Thyroid gland (tissue), 4 donors: ENCODE data around the gene ADAMTS13. TPM values are rescaled to one million over a fixed set of nuclear protein-coding genes. Genes with fewer than 3 reads are reported as not detected.
A peak's percentile ranks its signal among the peaks of the same experiment; 100 is the strongest.

Experiments used
- DNase-seq, 2 donors: peaks; one replicate each; pipeline ENCODE4 v3.0.0-alpha.2; 2019
- H3K27ac ChIP-seq, 3 donors: fragments of 200-600 bp; sonication (generic); 1 replicate in 2 of 3; 2 replicates in 1 of 3; pipeline ENCODE4 v1.5.1; 2016 to 2019; ENCODE audit warnings: mild to moderate bottlenecking in 1 of 3, moderate library complexity in 1 of 3
- H3K27me3 ChIP-seq: fragments of 200-600 bp; sonication (generic); one replicate; pipeline ENCODE4 v1.5.1; 2019
- H3K36me3 ChIP-seq, 2 donors: fragments of 200-600 bp; sonication (generic); one replicate each; pipeline ENCODE4 v1.5.1; 2016 to 2019
- H3K4me1 ChIP-seq, 2 donors: fragments of 200-600 bp; sonication (generic); one replicate each; pipeline ENCODE4 v1.5.1; 2017 to 2019
- H3K4me3 ChIP-seq, 3 donors: fragments of 200-600 bp; sonication (generic); replicated peaks in 1 of 3; 1 replicate in 2 of 3; 2 replicates in 1 of 3; pipeline ENCODE4 v1.5.1; 2016; ENCODE audit warnings: mild to moderate bottlenecking in 1 of 3
- H3K9me3 ChIP-seq: fragments of 200-600 bp; sonication (generic); one replicate; pipeline ENCODE4 v1.5.1; 2017
- POLR2A ChIP-seq, 2 donors: fragments of 450-650 bp; IDR thresholded peaks; one replicate each; pipeline ENCODE4 v1.6.1; 2017; ENCODE audit warnings: antibody characterized with exemption in 2 of 2, mild to moderate bottlenecking in 2 of 2, moderate library complexity in 1 of 2
- WGBS, 2 donors: methylation state at CpG; one replicate each; pipeline ENCODE4 v1.1.5; 2017; 5-methylcytosine and 5-hydroxymethylcytosine counted together
- intact Hi-C: fragments of 100-400 bp; cut with DNase I; formaldehyde crosslinking; loops from one replicate; pipeline ENCODE4 v1.15.1; 2023
- total RNA-seq, 4 donors: library from RNA; depleted of rRNA; stranded (reverse); fragments of >200 nt; gene quantifications; one replicate each; pipeline ENCODE4 v1.2.3, GENCODE V29; 2016
- TF ChIP-seq, protein P1 (sequence below), 6 experiments: fragments of 200-600 bp in 3 of 6; fragments of 450-650 bp in 3 of 6; sonication (generic) in 3 of 6; IDR thresholded peaks; one replicate each; pipeline ENCODE4 v1.5.1; 2016 to 2019; ENCODE audit warnings: antibody characterized with exemption in 6 of 6, mild to moderate bottlenecking in 2 of 6, inconsistent platforms in 1 of 6, moderate library complexity in 1 of 6

The ADAMTS13 gene
- total RNA-seq, 4 donors from 2014 or later, result 1.5 to 2.8 (median 2.0) TPM

- Histone ChIP-seq H3K9me3 (no peaks in the 10 kb centered on the region), H3K4me3 (no peak overlapping the region), H3K27me3 (no peaks in the 10 kb centered on the region), H3K4me1 (peaks cover 13 to 27% of the 10 kb centered on the region in 2 donors), H3K27ac (peak overlapping the region in 1 of 3 donors; percentile 71), H3K36me3 (no peaks in the 10 kb centered on the region)
- no peak for TF ChIP-seq POLR2A (IDR thresholded peaks at IDR 0.05)
- TF ChIP-seq, protein P1, sequence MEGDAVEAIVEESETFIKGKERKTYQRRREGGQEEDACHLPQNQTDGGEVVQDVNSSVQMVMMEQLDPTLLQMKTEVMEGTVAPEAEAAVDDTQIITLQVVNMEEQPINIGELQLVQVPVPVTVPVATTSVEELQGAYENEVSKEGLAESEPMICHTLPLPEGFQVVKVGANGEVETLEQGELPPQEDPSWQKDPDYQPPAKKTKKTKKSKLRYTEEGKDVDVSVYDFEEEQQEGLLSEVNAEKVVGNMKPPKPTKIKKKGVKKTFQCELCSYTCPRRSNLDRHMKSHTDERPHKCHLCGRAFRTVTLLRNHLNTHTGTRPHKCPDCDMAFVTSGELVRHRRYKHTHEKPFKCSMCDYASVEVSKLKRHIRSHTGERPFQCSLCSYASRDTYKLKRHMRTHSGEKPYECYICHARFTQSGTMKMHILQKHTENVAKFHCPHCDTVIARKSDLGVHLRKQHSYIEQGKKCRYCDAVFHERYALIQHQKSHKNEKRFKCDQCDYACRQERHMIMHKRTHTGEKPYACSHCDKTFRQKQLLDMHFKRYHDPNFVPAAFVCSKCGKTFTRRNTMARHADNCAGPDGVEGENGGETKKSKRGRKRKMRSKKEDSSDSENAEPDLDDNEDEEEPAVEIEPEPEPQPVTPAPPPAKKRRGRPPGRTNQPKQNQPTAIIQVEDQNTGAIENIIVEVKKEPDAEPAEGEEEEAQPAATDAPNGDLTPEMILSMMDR (IDR thresholded peaks at IDR 0.05), result no peak
- peak in 1 of 2 donors; percentile 5 for DNase-seq
- 74 to 77% methylated on average over 11 to 12 of the region's 12 CpGs for WGBS, 2 donors
- intact Hi-C loops, result no loop called here
These were observed 68.9 kb downstream of the ADAMTS13 start for GRCh38 chr9:133490865-133491655.

DNA sequence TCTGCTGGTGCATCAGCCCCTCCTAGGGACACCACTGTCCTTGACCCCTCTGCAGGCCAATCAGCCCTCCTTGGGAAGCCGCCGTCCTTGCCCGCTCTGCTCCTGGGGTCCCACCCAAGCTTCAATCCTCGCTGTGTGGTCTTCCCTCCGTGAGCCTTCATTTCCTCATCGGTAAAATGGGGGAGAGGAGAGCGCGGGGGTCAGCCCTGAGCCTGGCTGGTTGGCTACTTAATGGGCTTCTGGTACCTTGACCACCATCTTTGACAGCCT is 69.4 kb downstream of the ADAMTS13 start:
- Histone ChIP-seq H3K4me1 (peaks cover 13 to 24% of the 10 kb centered on the region in 2 donors), H3K4me3 (no peak overlapping the region), H3K27ac (peak overlapping the region; percentile 19 to 79 (median 71)), H3K36me3 (no peaks in the 10 kb centered on the region), H3K9me3 (no peaks in the 10 kb centered on the region), H3K27me3 (no peaks in the 10 kb centered on the region)
- intact Hi-C loops, result no loop called here
- 94 to 96% methylated on average over 8 of the region's 8 CpGs for WGBS, 2 donors
- no peak for TF ChIP-seq POLR2A (IDR thresholded peaks at IDR 0.05)
- TF ChIP-seq, protein P1 (IDR thresholded peaks at IDR 0.05), result no peak
- DNase-seq, result no peak

DNA sequence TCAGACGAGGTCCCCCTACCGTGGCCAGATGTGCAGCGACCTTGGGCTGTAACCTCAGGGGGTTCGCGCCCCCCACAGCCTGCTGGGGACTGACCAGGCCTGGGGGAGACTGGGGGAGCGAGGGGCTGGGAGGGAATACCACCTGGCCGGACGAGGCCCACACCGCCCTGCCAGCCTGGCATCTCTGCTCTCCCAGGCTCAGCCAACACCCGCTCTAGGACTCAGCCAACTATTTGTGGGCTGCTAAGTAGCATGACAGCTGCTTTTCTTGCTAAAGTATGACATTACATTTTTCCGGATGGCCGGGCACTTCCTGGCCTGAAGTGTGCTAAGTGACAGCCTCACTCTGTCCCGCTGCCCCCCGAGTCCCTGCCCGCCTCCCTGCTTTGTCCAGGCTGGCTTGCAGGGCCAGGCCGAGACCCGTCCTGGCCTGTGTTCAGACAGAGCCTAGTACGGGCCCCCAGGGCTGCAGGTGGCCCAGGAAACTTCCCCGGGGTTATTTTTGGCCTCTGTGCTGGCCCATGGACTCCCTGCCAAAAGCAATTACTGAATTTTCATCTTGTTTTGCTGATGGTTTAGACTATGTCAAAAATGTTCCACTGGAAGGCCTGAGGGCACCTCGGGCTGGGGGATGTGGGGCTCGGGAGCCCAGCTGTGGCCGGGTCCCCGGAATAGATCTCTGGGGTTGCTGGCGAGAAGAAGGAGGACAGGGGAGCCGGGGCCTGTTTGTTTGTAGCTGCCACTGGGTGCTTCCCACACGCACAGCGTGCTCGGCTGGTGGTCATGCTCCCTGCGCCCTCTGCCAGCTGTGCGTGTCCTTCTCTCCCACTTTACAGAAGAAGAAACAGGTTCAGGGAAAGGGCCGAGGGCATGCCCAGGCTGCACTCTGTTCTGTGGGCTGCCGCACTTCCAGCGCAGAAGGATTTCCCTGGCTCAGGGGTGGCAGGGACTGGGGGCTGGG is 70.2 kb downstream of the ADAMTS13 start:
- 57 to 62% methylated on average over 11 to 25 of the region's 33 CpGs for WGBS, 2 donors
- Histone ChIP-seq H3K27me3 (no peaks in the 10 kb centered on the region), H3K4me3 (no peak overlapping the region), H3K36me3 (no peaks in the 10 kb centered on the region), H3K9me3 (no peaks in the 10 kb centered on the region), H3K4me1 (peaks cover 13 to 24% of the 10 kb centered on the region in 2 donors), H3K27ac (peak overlapping the region; percentile 19 to 79 (median 71))
- intact Hi-C loops, result no loop called here
- DNase-seq, result peak; percentile 61 to 82
- TF ChIP-seq POLR2A (IDR thresholded peaks at IDR 0.05), result no peak
- TF ChIP-seq, protein P1 (IDR thresholded peaks at IDR 0.05), result no peak

- Histone ChIP-seq H3K27ac (no peak overlapping the region), H3K9me3 (no peaks in the 10 kb centered on the region), H3K4me3 (no peak overlapping the region), H3K27me3 (no peaks in the 10 kb centered on the region), H3K36me3 (no peaks in the 10 kb centered on the region), H3K4me1 (peaks cover 13 to 21% of the 10 kb centered on the region in 2 donors)
- intact Hi-C loops, result no loop called here
- TF ChIP-seq, protein P1 (IDR thresholded peaks at IDR 0.05), result no peak
- TF ChIP-seq POLR2A (IDR thresholded peaks at IDR 0.05), result no peak
- no peak for DNase-seq
- 82% methylated on average over 2 to 8 of the region's 11 CpGs for WGBS, 2 donors
These were observed 71.3 kb downstream of the ADAMTS13 start for GRCh38 chr9:133493428-133493827.
